GM21515 (cell line): ENCODE measurements around the gene MEGF6.

Source experiments
- ATAC-seq: cut with Tn5 transposase; IDR thresholded peaks from one replicate; pipeline ENCODE4 v1.9.1; 2021; ENCODE audit not compliant: unreplicated experiment

The MEGF6 gene

GRCh38 chr1:3610527-3611169 is 660 bp downstream of the MEGF6 start:
- no peak for ATAC-seq

- ATAC-seq: no peak
Measured at GRCh38 chr1:3609769-3610526, 1.4 kb downstream of the MEGF6 start.

GRCh38 chr1:3609016-3609768 is 2.1 kb downstream of the MEGF6 start:
- ATAC-seq: no peak

GRCh38 chr1:3608154-3608553 is 3.2 kb downstream of the MEGF6 start:
- ATAC-seq: no peak

- ATAC-seq: no peak
Measured at GRCh38 chr1:3607703-3608065, 3.6 kb downstream of the MEGF6 start.

- ATAC-seq: no peak
Measured at GRCh38 chr1:3606779-3607702, 4.3 kb downstream of the MEGF6 start.

- no peak for ATAC-seq
Measured at GRCh38 chr1:3604997-3605823, 6.1 kb downstream of the MEGF6 start.

- no peak for ATAC-seq
Measured at GRCh38 chr1:3604468-3604974, 6.8 kb downstream of the MEGF6 start.

GRCh38 chr1:3603571-3604467 is 7.5 kb downstream of the MEGF6 start:
- ATAC-seq: no peak

GRCh38 chr1:3603156-3603555 is 8.2 kb downstream of the MEGF6 start:
- ATAC-seq: no peak

GRCh38 chr1:3602375-3602774 is 8.9 kb downstream of the MEGF6 start:
- ATAC-seq: no peak

- no peak for ATAC-seq
Measured at GRCh38 chr1:3601743-3602142, 9.6 kb downstream of the MEGF6 start.

- ATAC-seq: no peak
Measured at GRCh38 chr1:3600354-3600753, 11.0 kb downstream of the MEGF6 start.

- no peak for ATAC-seq
Measured at GRCh38 chr1:3599816-3600215, 11.5 kb downstream of the MEGF6 start.

- no peak for ATAC-seq
Measured at GRCh38 chr1:3599286-3599811, 12.0 kb downstream of the MEGF6 start.

- ATAC-seq: no peak
Measured at GRCh38 chr1:3598522-3599285, 12.6 kb downstream of the MEGF6 start.

- ATAC-seq: no peak
Measured at GRCh38 chr1:3598051-3598491, 13.2 kb downstream of the MEGF6 start.

- ATAC-seq: no peak
Measured at GRCh38 chr1:3597599-3597964, 13.7 kb downstream of the MEGF6 start.
